Activated CD8-positive, alpha-beta T cell treated with anti-CD3 and anti-CD28 coated beads, Interleukin-2, amount 10 ng/mL, durations not matched to agents 7 days and 5 days (primary cell): ENCODE measurements around the gene KLHL22. TPM values are rescaled to one million over a fixed set of nuclear protein-coding genes. Genes with fewer than 3 reads are reported as not detected.
"Not testable (repeated sequence)": the region's sequence is repeated elsewhere in the genome, so short reads cannot be mapped to it uniquely, and the experiment has no call there.

ENCODE experiments used
- ATAC-seq: fragments of 150-1000 bp; cut with Tn5 transposase; one replicate; pipeline ENCODE4 v1.10.0; 2021; ENCODE audit warnings: moderate library complexity
- CTCF ChIA-PET: fragments of 350-600 bp; sonication (Branson Sonifier 250); formaldehyde crosslinking; loops from one replicate; lab custom pipeline; 2021; ENCODE audit warnings: antibody characterized with exemption; lab: Charles Lee
- POLR2A ChIA-PET: fragments of 350-600 bp; sonication (Branson Sonifier 250); formaldehyde crosslinking; loops from one replicate; lab custom pipeline; 2021; ENCODE audit warnings: antibody characterized with exemption; lab: Charles Lee
- DNase-seq: peaks from one replicate; pipeline ENCODE4 v3.0.0-alpha.2; 2020
- H3K27ac Mint-ChIP-seq: one replicate; pipeline ENCODE4 v1.8.0; 2021; ENCODE audit warnings: mild to moderate bottlenecking, mixed read lengths
- H3K27me3 Mint-ChIP-seq: one replicate; pipeline ENCODE4 v1.8.0; 2021; ENCODE audit warnings: low read depth, mixed read lengths
- H3K36me3 Mint-ChIP-seq: one replicate; pipeline ENCODE4 v1.8.0; 2021; ENCODE audit warnings: low read depth, mixed read lengths
- H3K4me1 Mint-ChIP-seq: one replicate; pipeline ENCODE4 v1.8.0; 2021; ENCODE audit warnings: low read depth, mixed read lengths
- H3K4me3 Mint-ChIP-seq: one replicate; pipeline ENCODE4 v1.8.0; 2021; ENCODE audit warnings: mild to moderate bottlenecking, mixed read lengths
- H3K9me3 Mint-ChIP-seq: one replicate; pipeline ENCODE4 v1.8.0; 2022; ENCODE audit warnings: mixed read lengths; ENCODE audit not compliant: insufficient read depth
- total RNA-seq, 2 experiments: library from RNA; stranded (reverse); gene quantifications; one replicate each; pipeline ENCODE4 v1.2.3, GENCODE V29; 2021

KLHL22 gene
- total RNA-seq, 2 experiments from 2014 or later: 29.2 to 30.1 TPM

GRCh38 chr22:20400606-20401375 lies 94.8 kb downstream of the KLHL22 start:
- H3K27ac Mint-ChIP-seq: no peak overlapping the region
- no peak overlapping the region for H3K4me3 Mint-ChIP-seq
- POLR2A ChIA-PET: no interaction called here
- DNase-seq (no peak), ATAC-seq (no peak)
- no peaks in the 10 kb centered on the region for H3K9me3 Mint-ChIP-seq
- peaks cover 14% of the 10 kb centered on the region for H3K4me1 Mint-ChIP-seq
- H3K27me3 Mint-ChIP-seq: no peaks in the 10 kb centered on the region
- CTCF ChIA-PET: no interaction called here
- peaks cover 10% of the 10 kb centered on the region for H3K36me3 Mint-ChIP-seq

DNA sequence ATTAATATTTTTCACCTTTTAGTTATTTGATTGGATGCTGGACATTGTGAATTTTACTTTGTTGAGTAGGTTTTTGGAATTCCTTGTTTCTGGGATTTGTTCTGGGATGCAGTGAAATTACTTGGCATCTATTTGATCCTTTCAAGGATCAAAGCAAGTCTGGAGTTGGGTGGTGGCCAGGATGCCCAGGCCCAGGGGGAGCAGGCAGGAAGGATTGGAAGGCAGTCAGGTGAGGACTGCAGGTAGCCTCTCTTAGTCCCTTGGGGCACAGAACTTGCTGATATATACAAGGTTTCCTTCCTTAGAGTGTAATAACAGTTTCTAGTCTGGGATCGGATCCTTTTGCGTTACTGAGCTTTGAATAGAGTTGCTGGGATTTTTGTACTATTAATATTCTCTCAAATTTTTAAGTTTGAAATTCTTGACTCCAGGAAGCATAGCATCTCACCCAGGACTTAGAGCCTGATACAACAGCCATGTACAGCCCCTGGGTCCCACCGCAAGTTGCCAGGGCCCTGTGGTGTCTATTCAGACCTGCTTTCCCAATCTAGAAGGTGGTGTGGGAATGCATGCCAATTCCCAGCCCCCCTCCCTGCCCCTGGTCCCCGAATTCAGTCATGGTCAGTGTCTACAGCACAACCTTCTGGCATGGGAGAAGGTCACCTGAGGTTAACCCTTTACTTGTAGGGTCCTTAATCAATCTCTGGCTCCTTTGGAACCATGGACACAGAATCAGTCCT lies 95.6 kb downstream of the KLHL22 start:
- peaks cover 20% of the 10 kb centered on the region for H3K4me1 Mint-ChIP-seq
- CTCF ChIA-PET: no interaction called here
- peaks cover 14% of the 10 kb centered on the region for H3K36me3 Mint-ChIP-seq
- no peaks in the 10 kb centered on the region for H3K9me3 Mint-ChIP-seq
- DNase-seq: no peak
- H3K4me3 Mint-ChIP-seq: no peak overlapping the region
- H3K27ac Mint-ChIP-seq: no peak overlapping the region
- no peak for ATAC-seq
- POLR2A ChIA-PET: no interaction called here
- H3K27me3 Mint-ChIP-seq: no peaks in the 10 kb centered on the region

- H3K36me3 Mint-ChIP-seq: peaks cover 9% of the 10 kb centered on the region
- CTCF ChIA-PET: interaction anchor here (1.3 kb wide), 1 partner anchor 173 kb away, joined by 3 read pairs; no protein-coding TSS in a partner anchor
- DNase-seq: no peak
- no peaks in the 10 kb centered on the region for H3K27me3 Mint-ChIP-seq
- no peak for ATAC-seq
- H3K27ac Mint-ChIP-seq: no peak overlapping the region
- no peaks in the 10 kb centered on the region for H3K9me3 Mint-ChIP-seq
- POLR2A ChIA-PET: no interaction called here
- H3K4me1 Mint-ChIP-seq: peaks cover 23% of the 10 kb centered on the region
- H3K4me3 Mint-ChIP-seq: no peak overlapping the region
Measured at GRCh38 chr22:20398420-20398819, 97.2 kb downstream of the KLHL22 start.

- ATAC-seq: no peak
- POLR2A ChIA-PET: no interaction called here
- H3K27me3 Mint-ChIP-seq: no peaks in the 10 kb centered on the region
- peaks cover 4% of the 10 kb centered on the region for H3K36me3 Mint-ChIP-seq
- no peaks in the 10 kb centered on the region for H3K9me3 Mint-ChIP-seq
- no peak overlapping the region for H3K4me3 Mint-ChIP-seq
- peaks cover 18% of the 10 kb centered on the region for H3K4me1 Mint-ChIP-seq
- H3K27ac Mint-ChIP-seq: no peak overlapping the region
- CTCF ChIA-PET: no interaction called here
- DNase-seq: no peak
Measured at GRCh38 chr22:20397498-20397897, 98.1 kb downstream of the KLHL22 start.

DNA sequence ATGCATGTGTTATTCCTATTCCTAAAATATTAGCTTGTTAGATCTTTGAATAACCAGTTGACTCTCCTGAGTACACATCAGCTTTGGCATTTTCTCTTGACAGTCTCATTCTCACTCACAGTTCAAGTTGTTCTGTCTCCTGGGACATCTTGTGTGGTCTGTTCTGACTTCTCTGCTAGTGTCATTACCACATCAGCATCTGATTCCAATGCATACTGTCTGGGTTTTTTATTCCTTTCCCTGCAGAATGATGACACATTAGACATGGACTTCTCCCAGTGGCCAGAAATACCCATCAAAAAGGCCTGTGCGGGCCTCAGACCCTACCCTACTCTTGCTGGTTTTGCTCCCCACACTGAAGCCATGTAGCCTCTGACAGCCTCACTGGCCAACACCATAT lies 99.0 kb downstream of the KLHL22 start:
- Mint-ChIP-seq H3K27ac (no peak overlapping the region), H3K36me3 (peaks cover 4% of the 10 kb centered on the region), H3K9me3 (no peaks in the 10 kb centered on the region), H3K4me3 (no peak overlapping the region), H3K27me3 (no peaks in the 10 kb centered on the region), H3K4me1 (peaks cover 18% of the 10 kb centered on the region)
- ATAC-seq (no peak), DNase-seq (no peak)
- ChIA-PET CTCF (interaction anchor here (1.4 kb wide), 1 partner anchor 22 kb away, joined by 6 read pairs; no protein-coding TSS in a partner anchor), POLR2A (no interaction called here)

DNA sequence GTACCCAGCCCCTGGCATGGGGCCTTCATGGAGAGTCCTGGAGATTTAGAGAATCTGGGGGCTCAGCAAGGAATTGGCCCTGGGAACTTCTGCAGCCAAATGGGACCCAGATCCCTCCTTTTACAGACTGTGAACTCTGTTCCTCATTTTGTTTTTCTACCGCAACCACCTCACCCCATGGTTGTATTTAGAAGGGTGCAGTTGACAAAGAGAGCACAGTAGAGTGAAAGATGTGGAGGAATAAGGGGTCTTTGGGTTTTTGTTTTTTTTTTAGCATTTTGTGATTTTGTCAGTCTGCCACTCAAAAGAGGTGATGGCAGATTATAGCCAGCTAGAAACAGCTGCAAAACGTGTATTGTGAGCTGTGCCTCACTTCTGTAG lies 99.7 kb downstream of the KLHL22 start:
- H3K9me3 Mint-ChIP-seq: no peaks in the 10 kb centered on the region
- CTCF ChIA-PET: interaction anchor here (1.4 kb wide), 1 partner anchor 22 kb away, joined by 6 read pairs; no protein-coding TSS in a partner anchor
- H3K36me3 Mint-ChIP-seq: peaks cover 4% of the 10 kb centered on the region
- H3K27me3 Mint-ChIP-seq: no peaks in the 10 kb centered on the region
- POLR2A ChIA-PET: interaction anchor here (0.9 kb wide), 1 partner anchor 76 kb away, joined by 3 read pairs; the partner anchor contains the start of gene DGCR6L
- H3K27ac Mint-ChIP-seq: no peak overlapping the region
- H3K4me3 Mint-ChIP-seq: peak overlapping the region; percentile 86
- peaks cover 18% of the 10 kb centered on the region for H3K4me1 Mint-ChIP-seq
- no peak for ATAC-seq
- DNase-seq: no peak

- Mint-ChIP-seq H3K27me3 (no peaks in the 10 kb centered on the region), H3K9me3 (no peaks in the 10 kb centered on the region), H3K27ac (peak overlapping the region; percentile 48), H3K36me3 (peaks cover 4% of the 10 kb centered on the region), H3K4me3 (peak overlapping the region; percentile 86), H3K4me1 (peaks cover 18% of the 10 kb centered on the region)
- CTCF ChIA-PET: interaction anchor here (1.4 to 1.8 kb wide), 2 partner anchors 9 to 23 kb away, joined by 6 to 7 read pairs; no protein-coding TSS in a partner anchor
- ATAC-seq: no peak
- POLR2A ChIA-PET: interaction anchor here (0.6 to 2.1 kb wide), 3 partner anchors 9 to 133 kb away, joined by 3 to 9 read pairs (median 3); partner anchors contain the start of gene DGCR6L
- DNase-seq: no peak
Measured at GRCh38 chr22:20395181-20395906, 100.3 kb downstream of the KLHL22 start.

- Mint-ChIP-seq H3K27ac (peak within 1 kb of the TSS; percentile 92), H3K9me3 (no peaks in the 10 kb centered on the region), H3K36me3 (peaks cover 4% of the 10 kb centered on the region), H3K27me3 (no peaks in the 10 kb centered on the region), H3K4me1 (peaks cover 18% of the 10 kb centered on the region), H3K4me3 (peak within 1 kb of the TSS; percentile 86)
- ChIA-PET POLR2A (interaction anchor here (0.6 to 2.1 kb wide), 6 partner anchors 10 to 159 kb away, joined by 3 to 9 read pairs (median 3); partner anchors contain the start of gene MED15), CTCF (interaction anchor here (0.6 to 1.8 kb wide), 10 partner anchors 10 to 1235 kb away, joined by 3 to 7 read pairs (median 3); partner anchors contain the start of gene DGCR6L)
- peak; percentile 90 for DNase-seq
- peak; percentile 94 for ATAC-seq
Measured at GRCh38 chr22:20393705-20394476, 101.7 kb downstream of the KLHL22 start, which contains the start of gene ZNF74. ZNF74 (plus strand) TSS chr22:20394151; CDS start chr22:20394629, 478 bp downstream.

DNA sequence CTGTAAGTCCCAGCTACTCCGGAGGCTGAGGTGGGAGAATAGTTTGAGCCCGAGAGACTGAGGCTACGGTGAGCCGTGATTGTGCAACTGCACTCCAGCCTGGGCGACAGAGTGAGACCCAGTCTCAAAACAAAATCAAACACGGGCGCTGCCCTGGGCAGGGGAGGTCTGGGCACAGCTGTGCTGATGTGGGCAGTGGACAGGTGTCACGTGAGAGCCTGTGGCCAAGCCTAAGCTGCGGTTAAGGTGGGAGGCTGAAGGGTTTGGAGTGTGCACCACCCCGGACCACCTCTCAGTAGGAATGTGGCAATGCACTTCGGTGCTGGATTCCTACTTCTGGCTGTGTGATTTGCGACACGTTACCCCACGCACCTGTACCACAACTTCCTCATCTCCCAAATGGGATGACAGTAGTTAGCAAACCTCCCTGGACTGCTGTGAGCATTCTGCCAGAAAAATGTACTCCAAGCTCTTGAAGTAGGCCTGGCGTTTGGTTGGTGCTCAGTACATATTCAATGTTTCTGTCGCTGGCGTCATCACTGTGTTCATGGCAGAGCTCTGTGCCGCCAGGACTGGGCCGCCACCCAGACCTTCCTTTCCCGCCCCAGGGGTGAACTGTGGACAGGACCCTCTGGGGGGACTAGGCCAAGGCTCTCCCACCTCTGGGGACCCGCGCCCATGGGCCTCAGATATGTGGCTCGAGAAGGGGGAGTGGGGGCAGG lies 102.5 kb downstream of the KLHL22 start:
- DNase-seq: no peak
- POLR2A ChIA-PET: interaction anchor here (0.6 to 1.9 kb wide), 5 partner anchors 61 to 160 kb away, joined by 3 to 7 read pairs (median 3); partner anchors contain the start of genes DGCR6L and MED15
- H3K9me3 Mint-ChIP-seq: no peaks in the 10 kb centered on the region
- H3K4me1 Mint-ChIP-seq: peaks cover 18% of the 10 kb centered on the region
- no peak for ATAC-seq
- peaks cover 3% of the 10 kb centered on the region for H3K27me3 Mint-ChIP-seq
- H3K27ac Mint-ChIP-seq: peak overlapping the region; percentile 92
- H3K36me3 Mint-ChIP-seq: peaks cover 4% of the 10 kb centered on the region
- CTCF ChIA-PET: interaction anchor here (0.6 to 1.8 kb wide), 10 partner anchors 11 to 1236 kb away, joined by 3 to 7 read pairs (median 3); partner anchors contain the start of gene DGCR6L
- peak overlapping the region; percentile 86 for H3K4me3 Mint-ChIP-seq

DNA sequence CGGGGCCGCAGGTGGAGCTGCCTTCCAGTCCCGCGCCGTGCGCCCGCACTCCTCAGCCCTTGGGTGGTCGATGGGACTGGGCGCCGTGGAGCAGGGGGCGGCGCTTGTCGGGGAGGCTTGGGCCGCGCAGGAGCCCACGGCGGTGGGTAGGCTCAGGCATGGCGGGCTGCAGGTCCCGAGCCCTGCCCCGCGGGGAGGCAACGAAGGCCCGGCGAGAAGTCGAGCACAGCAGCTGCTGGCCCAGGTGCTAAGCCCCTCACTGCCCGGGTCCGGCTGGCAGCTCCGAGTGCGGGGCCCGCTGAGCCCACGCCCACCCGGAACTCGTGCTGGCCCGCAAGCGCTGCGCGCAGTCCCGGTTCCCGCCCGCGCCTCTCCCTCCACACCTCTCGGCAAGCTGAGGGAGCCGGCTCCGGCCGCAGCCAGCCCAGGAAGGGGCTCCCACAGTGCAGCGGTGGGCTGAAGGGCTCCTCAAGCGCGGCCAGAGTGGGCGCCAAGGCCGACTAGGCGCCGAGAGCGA lies 103.2 kb downstream of the KLHL22 start:
- DNase-seq, H3K27me3 Mint-ChIP-seq, ATAC-seq, H3K36me3 Mint-ChIP-seq, H3K9me3 Mint-ChIP-seq, H3K4me3 Mint-ChIP-seq, H3K27ac Mint-ChIP-seq: not testable (repeated sequence)
- peaks cover 18% of the 10 kb centered on the region for H3K4me1 Mint-ChIP-seq
- CTCF ChIA-PET: interaction anchor here (1.1 kb wide), 1 partner anchor 171 kb away, joined by 3 read pairs; no protein-coding TSS in a partner anchor
- POLR2A ChIA-PET: interaction anchor here (1.1 kb wide), 1 partner anchor 73 kb away, joined by 4 read pairs; the partner anchor contains the start of gene DGCR6L
